ENCODE results near the gene IFT74. TPM values are rescaled to one million over a fixed set of nuclear protein-coding genes. Genes with fewer than 3 reads are reported as not detected.
A peak's percentile ranks its signal among the peaks of the same experiment; 100 is the strongest.

The IFT74 gene
- polyA plus RNA-seq, 3 donors: 33.4 to 47.1 (median 37.2) TPM

GRCh38 chr9:26954050-26954508, 2.1 kb upstream of the IFT74 start:
- DNase-seq (ENCODE audit: extremely low read depth in 1 of 11, low read depth in 9 of 11, low spot score in 4 of 11): no peak

GRCh38 chr9:26955222-26955903, 849 bp upstream of the IFT74 start:
- DNase-seq (ENCODE audit: extremely low read depth in 1 of 11, low read depth in 9 of 11, low spot score in 4 of 11): peak in 1 of 11 donors; percentile 5

GRCh38 chr9:26956860-26957233, 635 bp downstream of the IFT74 start:
- DNase-seq (ENCODE audit: extremely low read depth in 1 of 11, low read depth in 9 of 11, low spot score in 4 of 11): no peak

- DNase-seq (ENCODE audit: extremely low read depth in 1 of 11, low read depth in 9 of 11, low spot score in 4 of 11): no peak
Measured at GRCh38 chr9:26971721-26972120, 15.5 kb downstream of the IFT74 start.

GRCh38 chr9:26973989-26974388, 17.8 kb downstream of the IFT74 start:
- no peak for DNase-seq (ENCODE audit: extremely low read depth in 1 of 11, low read depth in 9 of 11, low spot score in 4 of 11)

GRCh38 chr9:26974927-26975326, 18.7 kb downstream of the IFT74 start:
- no peak for DNase-seq (ENCODE audit: extremely low read depth in 1 of 11, low read depth in 9 of 11, low spot score in 4 of 11)

- DNase-seq (ENCODE audit: extremely low read depth in 1 of 11, low read depth in 9 of 11, low spot score in 4 of 11): no peak
Measured at GRCh38 chr9:26975728-26976707, 19.8 kb downstream of the IFT74 start.

- DNase-seq (ENCODE audit: extremely low read depth in 1 of 11, low read depth in 9 of 11, low spot score in 4 of 11): no peak
Measured at GRCh38 chr9:26983340-26983739, 27.1 kb downstream of the IFT74 start.

GRCh38 chr9:26995810-26996209, 39.6 kb downstream of the IFT74 start:
- no peak for DNase-seq (ENCODE audit: extremely low read depth in 1 of 11, low read depth in 9 of 11, low spot score in 4 of 11)

GRCh38 chr9:27003426-27004077, 47.3 kb downstream of the IFT74 start:
- DNase-seq (ENCODE audit: extremely low read depth in 1 of 11, low read depth in 9 of 11, low spot score in 4 of 11): peak in 7 of 11 donors; percentile 3 to 39 (median 29)

- no peak for DNase-seq (ENCODE audit: extremely low read depth in 1 of 11, low read depth in 9 of 11, low spot score in 4 of 11)
Measured at GRCh38 chr9:27005491-27005890, 49.3 kb downstream of the IFT74 start, which contains the start of gene LRRC19. TSS of gene LRRC19 (minus strand) at chr9:27005672. CDS start at chr9:26999694, 5,978 bp downstream.

GRCh38 chr9:27019589-27019988, 63.4 kb downstream of the IFT74 start:
- DNase-seq (ENCODE audit: extremely low read depth in 1 of 11, low read depth in 9 of 11, low spot score in 4 of 11): no peak

GRCh38 chr9:27022920-27023319, 66.7 kb downstream of the IFT74 start:
- DNase-seq (ENCODE audit: extremely low read depth in 1 of 11, low read depth in 9 of 11, low spot score in 4 of 11): no peak

- DNase-seq (ENCODE audit: extremely low read depth in 1 of 11, low read depth in 9 of 11, low spot score in 4 of 11): no peak
Measured at GRCh38 chr9:27029186-27029585, 73.0 kb downstream of the IFT74 start.

GRCh38 chr9:27033815-27034403, 77.7 kb downstream of the IFT74 start:
- peak in 10 of 11 donors; percentile 13 to 31 (median 20) for DNase-seq (ENCODE audit: extremely low read depth in 1 of 11, low read depth in 9 of 11, low spot score in 4 of 11)

GRCh38 chr9:27037499-27037898, 81.3 kb downstream of the IFT74 start:
- no peak for DNase-seq (ENCODE audit: extremely low read depth in 1 of 11, low read depth in 9 of 11, low spot score in 4 of 11)

- no peak for DNase-seq (ENCODE audit: extremely low read depth in 1 of 11, low read depth in 9 of 11, low spot score in 4 of 11)
Measured at GRCh38 chr9:27041746-27042145, 85.5 kb downstream of the IFT74 start.

GRCh38 chr9:27042476-27042875, 86.3 kb downstream of the IFT74 start:
- DNase-seq (ENCODE audit: extremely low read depth in 1 of 11, low read depth in 9 of 11, low spot score in 4 of 11): no peak

- no peak for DNase-seq (ENCODE audit: extremely low read depth in 1 of 11, low read depth in 9 of 11, low spot score in 4 of 11)
Measured at GRCh38 chr9:27043176-27043575, 87.0 kb downstream of the IFT74 start.
